GM12872 (cell line): ENCODE measurements around the gene ATP13A2.

Source experiments
- CTCF ChIP-seq: IDR thresholded peaks from 3 replicates; pipeline ENCODE4 v1.5.1; 2011; ENCODE audit warnings: low read depth, mild to moderate bottlenecking, low read length, moderate library complexity; ENCODE audit not compliant: insufficient read depth

ATP13A2 gene

GRCh38 chr1:17053685-17054410, 42.1 kb upstream of the ATP13A2 start, which contains the start of gene SDHB:
Gene SDHB (minus strand): TSS chr1:17054032. CDS start chr1:17054019, 13 bp downstream.
- no peak for TF ChIP-seq CTCF

- no peak for TF ChIP-seq CTCF
Measured at GRCh38 chr1:17053086-17053684, 41.5 kb upstream of the ATP13A2 start.

- TF ChIP-seq CTCF, result no peak
Measured at GRCh38 chr1:17052641-17053040, 40.9 kb upstream of the ATP13A2 start.

- no peak for TF ChIP-seq CTCF
Measured at GRCh38 chr1:17052038-17052437, 40.3 kb upstream of the ATP13A2 start.

- TF ChIP-seq CTCF, result no peak
Measured at GRCh38 chr1:17047924-17048323, 36.2 kb upstream of the ATP13A2 start.

GRCh38 chr1:17046334-17046657, 34.6 kb upstream of the ATP13A2 start:
- TF ChIP-seq CTCF, result no peak

GRCh38 chr1:17045634-17046333, 34.1 kb upstream of the ATP13A2 start:
- TF ChIP-seq CTCF, result peak; percentile 63
